Neural crest cell (in vitro differentiated cells): ENCODE results near the gene NUDT8. TPM values are rescaled to one million over a fixed set of nuclear protein-coding genes. Genes with fewer than 3 reads are reported as not detected.
A peak's percentile ranks its signal among the peaks of the same experiment; 100 is the strongest.
"Not testable (repeated sequence)": the region's sequence is repeated elsewhere in the genome, so short reads cannot be mapped to it uniquely, and the experiment has no call there.

ENCODE experiments used
- DNase-seq: peaks from one replicate; pipeline ENCODE4 v3.0.0; 2021; ENCODE audit warnings: low read depth, mixed read lengths, low spot score
- H3K27ac Mint-ChIP-seq: one replicate; pipeline ENCODE4 v1.8.0; 2021; ENCODE audit warnings: mild to moderate bottlenecking, mixed read lengths; ENCODE audit not compliant: unreplicated experiment
- H3K27me3 Mint-ChIP-seq: 2 replicates; pipeline ENCODE4 v1.8.0; 2021; ENCODE audit warnings: low read depth, mild to moderate bottlenecking, mixed read lengths
- H3K36me3 Mint-ChIP-seq: 2 replicates; pipeline ENCODE4 v1.8.0; 2021; ENCODE audit warnings: low read depth, mild to moderate bottlenecking, mixed read lengths
- H3K4me1 Mint-ChIP-seq: 2 replicates; pipeline ENCODE4 v1.8.0; 2021; ENCODE audit warnings: mixed read lengths
- H3K4me3 Mint-ChIP-seq: one replicate; pipeline ENCODE4 v1.8.0; 2021; ENCODE audit warnings: mild to moderate bottlenecking, mixed read lengths
- H3K9me3 Mint-ChIP-seq: 2 replicates; pipeline ENCODE4 v1.8.0; 2021; ENCODE audit warnings: mixed read lengths
- total RNA-seq: library from RNA; stranded (reverse); gene quantifications from 2 replicates; pipeline ENCODE4 v1.2.1, GENCODE V29; 2021
- TF ChIP-seq, protein P1 (sequence below): fragments of 200-600 bp; sonication (generic); conservative IDR thresholded peaks from 2 replicates; pipeline ENCODE4 v1.5.0; 2021; ENCODE audit warnings: antibody characterized with exemption, mild to moderate bottlenecking

The NUDT8 gene
- total RNA-seq, 1 donor from 2014 or later, result 13.9 TPM

DNA sequence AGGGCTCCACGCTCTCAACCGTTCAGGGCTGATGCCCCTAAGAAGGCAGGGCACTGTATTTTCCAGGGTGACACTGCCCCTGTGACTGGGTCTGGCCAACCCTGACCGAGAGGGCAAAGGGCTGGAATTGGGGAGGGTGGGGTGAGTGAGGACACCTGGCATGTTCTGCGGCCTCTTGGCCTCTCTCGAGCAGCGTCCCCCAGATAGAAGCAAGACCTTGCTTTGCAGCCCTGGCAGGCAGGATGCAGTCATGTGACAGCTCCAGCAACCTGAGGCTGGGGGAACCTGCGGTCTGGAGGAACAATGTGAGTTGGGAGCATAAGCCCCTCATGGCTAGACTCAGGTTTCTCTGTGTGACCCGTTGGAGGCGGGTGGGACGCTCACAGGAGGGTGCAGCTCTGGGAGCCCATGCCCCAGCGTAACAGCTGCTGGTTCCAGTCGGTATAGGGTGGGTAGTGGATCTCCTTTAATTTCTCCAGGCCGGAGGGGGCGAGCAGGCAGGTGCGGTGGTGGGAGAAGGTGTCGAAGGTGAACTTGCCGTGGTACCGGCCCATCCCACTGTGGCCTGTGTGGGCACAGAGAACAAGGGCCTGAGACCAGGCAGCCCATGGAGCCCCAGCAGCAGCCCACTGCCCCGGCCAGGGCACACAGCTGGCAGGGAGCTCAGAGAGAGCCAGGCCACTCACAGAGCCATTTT, 33.2 kb upstream of the NUDT8 start:
- TF ChIP-seq, protein P1, sequence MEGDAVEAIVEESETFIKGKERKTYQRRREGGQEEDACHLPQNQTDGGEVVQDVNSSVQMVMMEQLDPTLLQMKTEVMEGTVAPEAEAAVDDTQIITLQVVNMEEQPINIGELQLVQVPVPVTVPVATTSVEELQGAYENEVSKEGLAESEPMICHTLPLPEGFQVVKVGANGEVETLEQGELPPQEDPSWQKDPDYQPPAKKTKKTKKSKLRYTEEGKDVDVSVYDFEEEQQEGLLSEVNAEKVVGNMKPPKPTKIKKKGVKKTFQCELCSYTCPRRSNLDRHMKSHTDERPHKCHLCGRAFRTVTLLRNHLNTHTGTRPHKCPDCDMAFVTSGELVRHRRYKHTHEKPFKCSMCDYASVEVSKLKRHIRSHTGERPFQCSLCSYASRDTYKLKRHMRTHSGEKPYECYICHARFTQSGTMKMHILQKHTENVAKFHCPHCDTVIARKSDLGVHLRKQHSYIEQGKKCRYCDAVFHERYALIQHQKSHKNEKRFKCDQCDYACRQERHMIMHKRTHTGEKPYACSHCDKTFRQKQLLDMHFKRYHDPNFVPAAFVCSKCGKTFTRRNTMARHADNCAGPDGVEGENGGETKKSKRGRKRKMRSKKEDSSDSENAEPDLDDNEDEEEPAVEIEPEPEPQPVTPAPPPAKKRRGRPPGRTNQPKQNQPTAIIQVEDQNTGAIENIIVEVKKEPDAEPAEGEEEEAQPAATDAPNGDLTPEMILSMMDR, result no peak
- H3K4me1 Mint-ChIP-seq, result no peaks in the 10 kb centered on the region
- H3K4me3 Mint-ChIP-seq, result no peak overlapping the region
- DNase-seq, result no peak
- no peaks in the 10 kb centered on the region for H3K9me3 Mint-ChIP-seq
- no peak overlapping the region for H3K27ac Mint-ChIP-seq
- H3K36me3 Mint-ChIP-seq, result no peaks in the 10 kb centered on the region
- no peaks in the 10 kb centered on the region for H3K27me3 Mint-ChIP-seq

DNA sequence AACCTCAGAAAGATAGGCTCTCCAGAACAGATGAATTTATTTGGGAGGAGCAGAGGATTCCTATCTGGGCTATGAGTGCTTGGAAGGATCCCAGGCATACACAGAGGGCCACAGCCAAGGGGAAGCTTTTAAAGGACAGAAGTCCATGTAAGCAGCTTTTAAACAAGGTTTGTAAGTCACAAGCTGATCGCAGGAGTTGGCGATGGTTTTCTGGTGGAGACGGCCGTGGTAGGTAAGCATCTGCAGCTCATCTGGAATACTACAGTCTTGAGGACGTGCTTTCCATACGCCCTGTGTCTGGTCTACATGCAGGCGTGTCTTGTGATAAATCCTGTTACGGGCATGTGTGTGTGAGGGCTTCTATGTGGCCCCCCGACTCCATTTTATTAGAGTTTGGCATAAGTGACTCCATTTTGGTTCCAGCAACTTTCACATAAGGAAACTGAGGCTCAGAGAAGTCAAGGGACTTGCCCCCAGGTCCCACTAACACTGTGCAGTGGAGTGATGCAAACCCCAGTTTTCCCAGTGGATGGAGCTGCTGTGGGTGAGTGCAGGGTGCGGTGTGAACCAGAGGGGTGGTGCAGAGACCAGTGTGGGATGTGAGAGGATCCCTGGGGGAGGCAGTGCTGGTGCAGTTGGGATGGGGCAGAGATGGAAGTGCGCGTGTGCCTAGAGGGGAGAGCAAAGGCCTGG, 32.6 kb upstream of the NUDT8 start:
- H3K27ac Mint-ChIP-seq, result peak overlapping the region; percentile 96
- no peak overlapping the region for H3K4me3 Mint-ChIP-seq
- no peak for DNase-seq
- H3K36me3 Mint-ChIP-seq, result no peaks in the 10 kb centered on the region
- no peaks in the 10 kb centered on the region for H3K9me3 Mint-ChIP-seq
- no peaks in the 10 kb centered on the region for H3K27me3 Mint-ChIP-seq
- no peaks in the 10 kb centered on the region for H3K4me1 Mint-ChIP-seq
- TF ChIP-seq, protein P1, result no peak

DNA sequence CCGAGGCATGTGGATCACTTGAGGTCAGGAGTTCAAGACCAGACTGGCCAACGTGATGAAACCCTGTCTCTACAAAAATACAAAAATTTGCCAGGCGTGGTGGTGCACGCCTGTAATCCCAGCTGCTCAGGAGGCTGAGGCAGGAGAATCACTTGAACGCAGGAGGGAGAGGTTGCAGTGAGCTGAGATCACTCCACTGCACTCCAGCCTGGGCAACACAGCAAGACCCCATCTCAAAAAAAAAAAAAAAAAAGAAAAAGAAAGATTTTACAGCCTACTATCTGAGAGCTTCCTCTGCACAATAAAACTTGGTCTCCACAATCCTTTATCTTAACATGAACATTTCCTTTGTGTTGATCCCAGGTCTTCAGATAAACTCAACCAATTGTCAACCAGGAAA, 31.0 kb upstream of the NUDT8 start:
- H3K27ac Mint-ChIP-seq, H3K4me3 Mint-ChIP-seq, H3K36me3 Mint-ChIP-seq, H3K4me1 Mint-ChIP-seq, DNase-seq, H3K27me3 Mint-ChIP-seq, H3K9me3 Mint-ChIP-seq: not testable (repeated sequence)

DNA sequence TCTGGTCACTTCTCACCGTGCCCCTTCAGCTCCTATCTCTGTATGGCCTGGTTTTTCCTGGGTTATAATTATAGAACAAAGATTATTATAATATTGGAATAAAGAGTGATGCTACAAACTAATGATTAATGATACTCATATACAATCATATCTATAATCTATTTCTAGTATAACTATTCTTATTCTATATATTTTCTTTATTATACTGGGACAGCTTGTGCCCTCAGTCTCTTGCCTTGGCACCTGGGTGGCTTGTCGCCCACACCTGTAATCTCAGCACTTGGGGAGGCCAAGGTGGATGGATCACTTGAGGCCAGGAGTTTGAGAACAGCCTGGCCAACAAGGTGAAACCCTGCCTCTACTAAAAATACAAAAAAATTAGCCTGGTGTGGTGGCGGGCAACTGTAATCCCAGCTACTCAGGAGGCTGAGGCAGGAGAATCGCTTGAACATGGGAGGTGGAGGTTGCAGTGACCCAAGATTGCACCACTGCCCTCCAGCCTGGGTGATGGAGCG, 30.0 kb upstream of the NUDT8 start:
- DNase-seq, H3K36me3 Mint-ChIP-seq, H3K4me3 Mint-ChIP-seq, H3K4me1 Mint-ChIP-seq, H3K9me3 Mint-ChIP-seq, H3K27me3 Mint-ChIP-seq, H3K27ac Mint-ChIP-seq: not testable (repeated sequence)
- TF ChIP-seq, protein P1, result peak; percentile 38

DNA sequence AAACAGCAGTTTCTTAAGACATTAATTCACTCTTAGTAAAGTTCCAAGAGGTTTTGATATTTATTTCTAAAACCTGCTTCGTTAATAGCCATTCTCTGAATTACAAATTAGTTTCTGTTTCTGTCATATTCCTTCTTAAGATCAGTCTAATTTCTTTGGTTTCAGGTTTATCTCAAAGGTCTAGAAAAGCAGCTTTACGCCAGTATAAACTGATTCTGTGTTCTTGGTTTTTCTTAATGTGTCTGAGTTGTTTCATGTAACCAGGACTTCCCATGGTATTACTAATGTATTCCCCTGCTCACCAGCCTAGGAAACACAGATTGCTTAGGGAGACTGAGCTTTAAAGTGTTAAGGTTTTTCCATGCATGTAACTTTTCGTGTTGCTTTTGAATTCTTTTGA, 27.6 kb upstream of the NUDT8 start:
- peaks cover 4% of the 10 kb centered on the region for H3K36me3 Mint-ChIP-seq
- TF ChIP-seq, protein P1, result no peak

More for the DNA sequence above, 27.6 kb upstream of the NUDT8 start:
- H3K4me3 Mint-ChIP-seq, result no peak overlapping the region
- no peaks in the 10 kb centered on the region for H3K27me3 Mint-ChIP-seq
- peaks cover 6% of the 10 kb centered on the region for H3K4me1 Mint-ChIP-seq
- H3K27ac Mint-ChIP-seq, result no peak overlapping the region
- no peak for DNase-seq
- peaks cover 2% of the 10 kb centered on the region for H3K9me3 Mint-ChIP-seq
